ENCODE measurements around the gene PKN1.

DNA sequence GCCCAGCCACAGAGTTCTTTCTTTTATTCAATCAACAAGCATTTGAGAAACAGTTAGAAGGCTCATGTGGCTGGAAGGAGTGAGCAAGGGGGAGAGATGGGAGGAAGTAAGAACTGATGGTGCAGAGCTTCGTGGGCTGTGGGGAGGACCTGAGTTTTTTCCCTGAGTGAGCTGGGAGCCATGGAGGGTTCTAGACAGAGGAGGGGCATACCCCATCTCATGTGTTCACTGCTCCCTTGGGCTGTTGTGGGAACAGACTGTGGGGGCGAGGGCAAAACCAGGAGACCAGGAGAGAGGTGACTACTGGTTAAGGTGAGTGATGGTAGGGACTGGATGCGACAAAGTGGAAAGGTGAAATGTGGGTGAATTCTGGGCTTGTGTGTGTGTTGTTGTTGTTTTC is 2.4 kb upstream of the PKN1 start:
- TF ChIP-seq, protein P1, sequence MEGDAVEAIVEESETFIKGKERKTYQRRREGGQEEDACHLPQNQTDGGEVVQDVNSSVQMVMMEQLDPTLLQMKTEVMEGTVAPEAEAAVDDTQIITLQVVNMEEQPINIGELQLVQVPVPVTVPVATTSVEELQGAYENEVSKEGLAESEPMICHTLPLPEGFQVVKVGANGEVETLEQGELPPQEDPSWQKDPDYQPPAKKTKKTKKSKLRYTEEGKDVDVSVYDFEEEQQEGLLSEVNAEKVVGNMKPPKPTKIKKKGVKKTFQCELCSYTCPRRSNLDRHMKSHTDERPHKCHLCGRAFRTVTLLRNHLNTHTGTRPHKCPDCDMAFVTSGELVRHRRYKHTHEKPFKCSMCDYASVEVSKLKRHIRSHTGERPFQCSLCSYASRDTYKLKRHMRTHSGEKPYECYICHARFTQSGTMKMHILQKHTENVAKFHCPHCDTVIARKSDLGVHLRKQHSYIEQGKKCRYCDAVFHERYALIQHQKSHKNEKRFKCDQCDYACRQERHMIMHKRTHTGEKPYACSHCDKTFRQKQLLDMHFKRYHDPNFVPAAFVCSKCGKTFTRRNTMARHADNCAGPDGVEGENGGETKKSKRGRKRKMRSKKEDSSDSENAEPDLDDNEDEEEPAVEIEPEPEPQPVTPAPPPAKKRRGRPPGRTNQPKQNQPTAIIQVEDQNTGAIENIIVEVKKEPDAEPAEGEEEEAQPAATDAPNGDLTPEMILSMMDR (IDR thresholded peaks at IDR 0.05; ENCODE audit: borderline replicate concordance, extremely low read depth, low read length, poor library complexity, severe bottlenecking), result no peak
- TF ChIP-seq EZH2 (IDR thresholded peaks at IDR 0.05; ENCODE audit: borderline replicate concordance, low read depth, low read length, severe bottlenecking), result no peak
